HUES48 (cell line): ENCODE data around the gene GDF2.

Experiments used
- H3K27ac ChIP-seq: one replicate; pipeline ENCODE4 v1.7.0; 2013; ENCODE audit warnings: low read depth, low read length, inconsistent platforms
- H3K27me3 ChIP-seq: 2 replicates; pipeline ENCODE4 v1.6.1; 2013; ENCODE audit warnings: mild to moderate bottlenecking, low read length; ENCODE audit not compliant: control insufficient read depth, insufficient read depth
- H3K36me3 ChIP-seq: 2 replicates; pipeline ENCODE4 v1.6.1; 2013; ENCODE audit warnings: low read length; ENCODE audit not compliant: control insufficient read depth, insufficient read depth
- H3K4me1 ChIP-seq: 2 replicates; pipeline ENCODE4 v1.6.1; 2013; ENCODE audit warnings: mild to moderate bottlenecking, low read length; ENCODE audit not compliant: control insufficient read depth, insufficient read depth
- H3K4me3 ChIP-seq: 2 replicates; pipeline ENCODE4 v1.5.1; 2013; ENCODE audit warnings: mild to moderate bottlenecking, low read depth, low read length
- H3K9ac ChIP-seq: 2 replicates; pipeline ENCODE4 v1.6.1; 2013; ENCODE audit warnings: mild to moderate bottlenecking, low read depth, low read length, moderate library complexity
- H3K9me3 ChIP-seq: 2 replicates; pipeline ENCODE4 v1.6.1; 2013; ENCODE audit warnings: low read length; ENCODE audit not compliant: control insufficient read depth, insufficient read depth

The GDF2 gene

GRCh38 chr10:47356708-47357107 is 34.5 kb downstream of the GDF2 start:
- Histone ChIP-seq H3K36me3 (no peaks in the 10 kb centered on the region), H3K27me3 (no peaks in the 10 kb centered on the region), H3K27ac (no peak overlapping the region), H3K9me3 (no peaks in the 10 kb centered on the region), H3K4me3 (no peak overlapping the region), H3K9ac (no peak overlapping the region), H3K4me1 (peaks cover 3% of the 10 kb centered on the region)

- no peak overlapping the region for H3K9ac ChIP-seq
- H3K9me3 ChIP-seq: no peaks in the 10 kb centered on the region
- no peaks in the 10 kb centered on the region for H3K36me3 ChIP-seq
- peaks cover 3% of the 10 kb centered on the region for H3K4me1 ChIP-seq
- no peaks in the 10 kb centered on the region for H3K27me3 ChIP-seq
- H3K27ac ChIP-seq: no peak overlapping the region
- H3K4me3 ChIP-seq: no peak overlapping the region
Observed at GRCh38 chr10:47357131-47357582, 34.9 kb downstream of the GDF2 start.

GRCh38 chr10:47357911-47358310 is 35.7 kb downstream of the GDF2 start:
- no peaks in the 10 kb centered on the region for H3K36me3 ChIP-seq
- no peaks in the 10 kb centered on the region for H3K9me3 ChIP-seq
- H3K9ac ChIP-seq: no peak overlapping the region
- H3K27me3 ChIP-seq: no peaks in the 10 kb centered on the region
- H3K4me1 ChIP-seq: peaks cover 3% of the 10 kb centered on the region
- H3K27ac ChIP-seq: no peak overlapping the region
- H3K4me3 ChIP-seq: no peak overlapping the region

- Histone ChIP-seq H3K27ac (no peak overlapping the region), H3K9me3 (no peaks in the 10 kb centered on the region), H3K9ac (no peak overlapping the region), H3K36me3 (no peaks in the 10 kb centered on the region), H3K4me1 (peaks cover 3% of the 10 kb centered on the region), H3K4me3 (no peak overlapping the region), H3K27me3 (no peaks in the 10 kb centered on the region)
Observed at GRCh38 chr10:47358457-47358856, 36.2 kb downstream of the GDF2 start.

- H3K36me3 ChIP-seq: no peaks in the 10 kb centered on the region
- no peak overlapping the region for H3K27ac ChIP-seq
- no peaks in the 10 kb centered on the region for H3K9me3 ChIP-seq
- H3K4me1 ChIP-seq: peaks cover 3% of the 10 kb centered on the region
- no peaks in the 10 kb centered on the region for H3K27me3 ChIP-seq
- no peak overlapping the region for H3K4me3 ChIP-seq
- H3K9ac ChIP-seq: no peak overlapping the region
Observed at GRCh38 chr10:47359101-47359500, 36.8 kb downstream of the GDF2 start.

GRCh38 chr10:47359626-47360418 is 37.6 kb downstream of the GDF2 start:
- H3K36me3 ChIP-seq: no peaks in the 10 kb centered on the region
- H3K9me3 ChIP-seq: no peaks in the 10 kb centered on the region
- no peak overlapping the region for H3K27ac ChIP-seq
- no peak overlapping the region for H3K4me3 ChIP-seq
- no peaks in the 10 kb centered on the region for H3K27me3 ChIP-seq
- peaks cover 8% of the 10 kb centered on the region for H3K4me1 ChIP-seq
- no peak overlapping the region for H3K9ac ChIP-seq

GRCh38 chr10:47360419-47361040 is 38.3 kb downstream of the GDF2 start:
- Histone ChIP-seq H3K9ac (no peak overlapping the region), H3K27ac (no peak overlapping the region), H3K27me3 (no peaks in the 10 kb centered on the region), H3K4me3 (no peak overlapping the region), H3K36me3 (no peaks in the 10 kb centered on the region), H3K4me1 (peaks cover 8% of the 10 kb centered on the region), H3K9me3 (no peaks in the 10 kb centered on the region)

GRCh38 chr10:47361293-47361692 is 39.0 kb downstream of the GDF2 start:
- peaks cover 8% of the 10 kb centered on the region for H3K4me1 ChIP-seq
- no peaks in the 10 kb centered on the region for H3K36me3 ChIP-seq
- no peak overlapping the region for H3K4me3 ChIP-seq
- H3K9me3 ChIP-seq: no peaks in the 10 kb centered on the region
- no peak overlapping the region for H3K9ac ChIP-seq
- H3K27me3 ChIP-seq: no peaks in the 10 kb centered on the region
- H3K27ac ChIP-seq: no peak overlapping the region

GRCh38 chr10:47362199-47362598 is 39.9 kb downstream of the GDF2 start:
- no peak overlapping the region for H3K9ac ChIP-seq
- H3K4me3 ChIP-seq: no peak overlapping the region
- no peak overlapping the region for H3K27ac ChIP-seq
- peaks cover 4% of the 10 kb centered on the region; the same call in 1 of the 2 replicates for H3K36me3 ChIP-seq
- no peaks in the 10 kb centered on the region for H3K9me3 ChIP-seq
- peaks cover 8% of the 10 kb centered on the region for H3K4me1 ChIP-seq
- no peaks in the 10 kb centered on the region for H3K27me3 ChIP-seq

- Histone ChIP-seq H3K4me3 (no peak overlapping the region), H3K27me3 (no peaks in the 10 kb centered on the region), H3K4me1 (peaks cover 8% of the 10 kb centered on the region), H3K9ac (no peak overlapping the region), H3K36me3 (peaks cover 7% of the 10 kb centered on the region; the same call in 1 of the 2 replicates), H3K9me3 (no peaks in the 10 kb centered on the region), H3K27ac (no peak overlapping the region)
Observed at GRCh38 chr10:47363781-47364180, 41.5 kb downstream of the GDF2 start.

GRCh38 chr10:47364366-47364765 is 42.1 kb downstream of the GDF2 start:
- no peaks in the 10 kb centered on the region for H3K27me3 ChIP-seq
- peaks cover 7% of the 10 kb centered on the region; the same call in 1 of the 2 replicates for H3K36me3 ChIP-seq
- peaks cover 8% of the 10 kb centered on the region for H3K4me1 ChIP-seq

More at GRCh38 chr10:47364366-47364765, 42.1 kb downstream of the GDF2 start:
- H3K9ac ChIP-seq: no peak overlapping the region
- no peaks in the 10 kb centered on the region for H3K9me3 ChIP-seq
- no peak overlapping the region for H3K27ac ChIP-seq
- no peak overlapping the region for H3K4me3 ChIP-seq
